ENCODE measurements around the gene SLC2A9.
"Not testable (repeated sequence)": the region's sequence is repeated elsewhere in the genome, so short reads cannot be mapped to it uniquely, and the experiment has no call there.

The SLC2A9 gene

DNA sequence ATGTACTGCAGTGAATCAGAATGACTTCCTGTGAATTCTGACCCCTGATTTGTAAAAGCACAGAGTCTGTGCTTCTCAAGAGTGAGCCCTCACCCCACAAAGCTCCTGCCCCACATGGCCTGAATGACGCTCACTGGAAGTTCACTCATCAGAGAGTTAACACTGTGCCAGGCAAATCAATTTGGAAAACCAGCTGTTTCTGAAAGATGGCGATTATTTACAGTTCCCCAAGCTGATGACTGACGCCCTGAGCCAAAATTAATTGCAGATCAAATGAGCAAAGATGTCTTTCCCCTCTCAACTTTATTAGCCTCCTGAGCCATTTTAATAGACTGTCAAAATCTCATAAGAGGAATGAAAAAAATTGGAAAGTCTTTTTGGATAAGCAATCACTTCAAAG is 118.0 kb downstream of the SLC2A9 start:
- Histone ChIP-seq H3K4me1 (ENCODE audit: low read length) (peaks cover 13% of the 10 kb centered on the region), H3K4me2 (ENCODE audit: low read length) (no peak overlapping the region), H3K27me3 (ENCODE audit: low read depth, low read length) (peaks cover 6% of the 10 kb centered on the region; the same call in 1 of the 2 replicates), H3K36me3 (replicated peaks; ENCODE audit: low read depth, low read length) (no peaks in the 10 kb centered on the region), H2AFZ (ENCODE audit: low read depth, low read length) (peak overlapping the region; percentile 57; the same call in 1 of the 2 replicates), H4K20me1 (ENCODE audit: insufficient read depth, low read length) (no peaks in the 10 kb centered on the region), H3K4me3 (ENCODE audit: low read length) (no peak overlapping the region), H3K79me2 (ENCODE audit: low read length) (no peaks in the 10 kb centered on the region), H3K9me3 (ENCODE audit: insufficient read depth, low read length) (no peaks in the 10 kb centered on the region), H3K27ac (ENCODE audit: low read length) (no peak overlapping the region), H3K9ac (ENCODE audit: low read length) (no peak overlapping the region)
- TF ChIP-seq EZH2phosphoT487 (IDR thresholded peaks at IDR 0.05; ENCODE audit: low read depth): no peak
- TF ChIP-seq, protein P1, sequence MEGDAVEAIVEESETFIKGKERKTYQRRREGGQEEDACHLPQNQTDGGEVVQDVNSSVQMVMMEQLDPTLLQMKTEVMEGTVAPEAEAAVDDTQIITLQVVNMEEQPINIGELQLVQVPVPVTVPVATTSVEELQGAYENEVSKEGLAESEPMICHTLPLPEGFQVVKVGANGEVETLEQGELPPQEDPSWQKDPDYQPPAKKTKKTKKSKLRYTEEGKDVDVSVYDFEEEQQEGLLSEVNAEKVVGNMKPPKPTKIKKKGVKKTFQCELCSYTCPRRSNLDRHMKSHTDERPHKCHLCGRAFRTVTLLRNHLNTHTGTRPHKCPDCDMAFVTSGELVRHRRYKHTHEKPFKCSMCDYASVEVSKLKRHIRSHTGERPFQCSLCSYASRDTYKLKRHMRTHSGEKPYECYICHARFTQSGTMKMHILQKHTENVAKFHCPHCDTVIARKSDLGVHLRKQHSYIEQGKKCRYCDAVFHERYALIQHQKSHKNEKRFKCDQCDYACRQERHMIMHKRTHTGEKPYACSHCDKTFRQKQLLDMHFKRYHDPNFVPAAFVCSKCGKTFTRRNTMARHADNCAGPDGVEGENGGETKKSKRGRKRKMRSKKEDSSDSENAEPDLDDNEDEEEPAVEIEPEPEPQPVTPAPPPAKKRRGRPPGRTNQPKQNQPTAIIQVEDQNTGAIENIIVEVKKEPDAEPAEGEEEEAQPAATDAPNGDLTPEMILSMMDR (IDR thresholded peaks at IDR 0.05; ENCODE audit: low read depth, low read length): no peak

- Histone ChIP-seq H3K27ac (ENCODE audit: low read length) (no peak overlapping the region), H3K9ac (ENCODE audit: low read length) (no peak overlapping the region), H3K27me3 (ENCODE audit: low read depth, low read length) (0 out of 2 replicates have a peak, but pooled peaks cover under 1% of the 10 kb centered on the region), H3K4me2 (ENCODE audit: low read length) (no peak overlapping the region), H3K36me3 (replicated peaks; ENCODE audit: low read depth, low read length) (no peaks in the 10 kb centered on the region), H3K79me2 (ENCODE audit: low read length) (no peaks in the 10 kb centered on the region), H4K20me1 (ENCODE audit: insufficient read depth, low read length) (no peaks in the 10 kb centered on the region), H3K4me3 (ENCODE audit: low read length) (no peak overlapping the region), H2AFZ (ENCODE audit: low read depth, low read length) (no peak overlapping the region), H3K9me3 (ENCODE audit: insufficient read depth, low read length) (no peaks in the 10 kb centered on the region), H3K4me1 (ENCODE audit: low read length) (peaks cover 13% of the 10 kb centered on the region)
- TF ChIP-seq, protein P1 (IDR thresholded peaks at IDR 0.05; ENCODE audit: low read depth, low read length): no peak
- TF ChIP-seq EZH2phosphoT487 (IDR thresholded peaks at IDR 0.05; ENCODE audit: low read depth): no peak
Measured at GRCh38 chr4:9901257-9901656, 120.0 kb downstream of the SLC2A9 start.

GRCh38 chr4:9900633-9901032 is 120.7 kb downstream of the SLC2A9 start:
- not testable (repeated sequence) for H2AFZ ChIP-seq (ENCODE audit: low read depth, low read length); H4K20me1 ChIP-seq (ENCODE audit: insufficient read depth, low read length); H3K9ac ChIP-seq (ENCODE audit: low read length); H3K36me3 ChIP-seq (replicated peaks; ENCODE audit: low read depth, low read length); H3K4me3 ChIP-seq (ENCODE audit: low read length); H3K79me2 ChIP-seq (ENCODE audit: low read length); H3K4me2 ChIP-seq (ENCODE audit: low read length); H3K27ac ChIP-seq (ENCODE audit: low read length); H3K9me3 ChIP-seq (ENCODE audit: insufficient read depth, low read length); H3K27me3 ChIP-seq (ENCODE audit: low read depth, low read length)
- peaks cover 13% of the 10 kb centered on the region for H3K4me1 ChIP-seq (ENCODE audit: low read length)

GRCh38 chr4:9899306-9900055 is 121.8 kb downstream of the SLC2A9 start:
- TF ChIP-seq, protein P1 (IDR thresholded peaks at IDR 0.05; ENCODE audit: low read depth, low read length): no peak
- no peak for TF ChIP-seq EZH2phosphoT487 (IDR thresholded peaks at IDR 0.05; ENCODE audit: low read depth)
- H3K36me3 ChIP-seq (replicated peaks; ENCODE audit: low read depth, low read length): no peaks in the 10 kb centered on the region
- no peak overlapping the region for H2AFZ ChIP-seq (ENCODE audit: low read depth, low read length)
- peaks cover 13% of the 10 kb centered on the region for H3K4me1 ChIP-seq (ENCODE audit: low read length)
- H3K4me3 ChIP-seq (ENCODE audit: low read length): no peak overlapping the region
- H3K27ac ChIP-seq (ENCODE audit: low read length): no peak overlapping the region
- no peaks in the 10 kb centered on the region for H4K20me1 ChIP-seq (ENCODE audit: insufficient read depth, low read length)
- no peak overlapping the region for H3K9ac ChIP-seq (ENCODE audit: low read length)
- no peaks in the 10 kb centered on the region for H3K79me2 ChIP-seq (ENCODE audit: low read length)
- no peak overlapping the region for H3K4me2 ChIP-seq (ENCODE audit: low read length)
- H3K27me3 ChIP-seq (ENCODE audit: low read depth, low read length): 0 out of 2 replicates have a peak, but pooled peaks cover 7% of the 10 kb centered on the region
- no peaks in the 10 kb centered on the region for H3K9me3 ChIP-seq (ENCODE audit: insufficient read depth, low read length)

Data from OCI-LY3 (cell line).